ENCODE results near the gene STAB1. TPM values are rescaled to one million over a fixed set of nuclear protein-coding genes. Genes with fewer than 3 reads are reported as not detected.

STAB1 gene
- total RNA-seq, 1 experiment from 2014 or later, result not detected

DNA sequence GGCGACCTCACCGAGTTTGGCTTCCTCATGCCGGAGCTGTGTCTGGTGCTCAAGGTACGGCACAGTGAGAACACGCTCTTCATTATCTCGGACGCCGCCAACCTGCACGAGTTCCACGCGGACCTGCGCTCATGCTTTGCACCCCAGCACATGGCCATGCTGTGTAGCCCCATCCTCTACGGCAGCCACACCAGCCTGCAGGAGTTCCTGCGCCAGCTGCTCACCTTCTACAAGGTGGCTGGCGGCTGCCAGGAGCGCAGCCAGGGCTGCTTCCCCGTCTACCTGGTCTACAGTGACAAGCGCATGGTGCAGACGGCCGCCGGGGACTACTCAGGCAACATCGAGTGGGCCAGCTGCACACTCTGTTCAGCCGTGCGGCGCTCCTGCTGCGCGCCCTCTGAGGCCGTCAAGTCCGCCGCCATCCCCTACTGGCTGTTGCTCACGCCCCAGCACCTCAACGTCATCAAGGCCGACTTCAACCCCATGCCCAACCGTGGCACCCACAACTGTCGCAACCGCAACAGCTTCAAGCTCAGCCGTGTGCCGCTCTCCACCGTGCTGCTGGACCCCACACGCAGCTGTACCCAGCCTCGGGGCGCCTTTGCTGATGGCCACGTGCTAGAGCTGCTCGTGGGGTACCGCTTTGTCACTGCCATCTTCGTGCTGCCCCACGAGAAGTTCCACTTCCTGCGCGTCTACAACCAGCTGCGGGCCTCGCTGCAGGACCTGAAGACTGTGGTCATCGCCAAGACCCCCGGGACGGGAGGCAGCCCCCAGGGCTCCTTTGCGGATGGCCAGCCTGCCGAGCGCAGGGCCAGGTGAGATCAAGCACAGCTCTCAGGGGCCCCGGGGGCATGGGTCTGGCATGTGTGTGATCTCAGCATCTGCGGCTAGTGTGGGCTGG lies 7.1 kb upstream of the STAB1 start:
- Histone ChIP-seq H3K27ac (no peak overlapping the region), H3K27me3 (replicated peaks) (no peaks in the 10 kb centered on the region), H3K36me3 (peaks cover 87% of the 10 kb centered on the region), H3K9me3 (replicated peaks) (no peaks in the 10 kb centered on the region), H3K4me1 (replicated peaks) (peaks cover 11% of the 10 kb centered on the region), H3K4me3 (no peak overlapping the region)
- no peak for DNase-seq (ENCODE audit: low read depth in 1 of 2, low spot score in 2 of 2)

DNA sequence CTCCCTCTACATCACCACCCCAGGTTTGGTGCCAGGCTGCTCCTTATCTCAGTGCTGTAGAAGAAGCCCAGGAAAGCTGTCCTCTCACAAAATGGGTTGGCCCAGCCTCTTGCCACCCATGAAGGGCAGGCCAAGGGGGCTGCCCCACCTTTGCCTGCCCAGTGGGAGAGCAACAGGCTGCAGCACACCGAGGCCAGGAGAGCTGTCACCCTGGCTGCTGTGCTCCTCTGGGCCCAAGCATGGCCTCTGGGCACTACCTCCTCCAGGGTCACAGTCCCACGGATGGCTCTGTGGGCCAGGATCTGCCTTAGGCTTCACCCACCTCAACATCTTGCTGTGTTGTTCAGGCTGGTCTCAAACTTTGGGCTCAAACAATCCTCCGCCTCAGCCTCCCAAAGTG lies 6.4 kb upstream of the STAB1 start:
- Histone ChIP-seq H3K36me3 (peaks cover 80% of the 10 kb centered on the region), H3K4me1 (replicated peaks) (peaks cover 4% of the 10 kb centered on the region), H3K27ac (no peak overlapping the region), H3K4me3 (no peak overlapping the region), H3K9me3 (replicated peaks) (no peaks in the 10 kb centered on the region), H3K27me3 (replicated peaks) (no peaks in the 10 kb centered on the region)
- no peak for DNase-seq (ENCODE audit: low read depth in 1 of 2, low spot score in 2 of 2)

DNA sequence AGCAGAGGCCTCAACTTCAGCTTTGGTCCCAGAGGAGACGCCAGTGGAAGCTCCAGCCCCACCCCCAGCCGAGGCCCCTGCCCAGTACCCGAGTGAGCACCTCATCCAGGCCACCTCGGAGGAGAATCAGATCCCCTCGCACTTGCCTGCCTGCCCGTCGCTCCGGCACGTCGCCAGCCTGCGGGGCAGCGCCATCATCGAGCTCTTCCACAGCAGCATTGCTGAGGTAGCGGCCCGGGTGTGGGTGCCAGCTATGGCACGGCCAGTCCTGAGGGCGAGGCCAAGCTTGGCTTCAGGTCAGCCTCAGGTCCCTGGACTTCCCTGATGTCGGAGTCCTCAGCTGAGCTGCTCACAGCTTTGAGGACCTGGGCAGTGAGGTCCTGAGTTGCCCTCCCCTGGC lies 5.7 kb upstream of the STAB1 start:
- Histone ChIP-seq H3K27ac (no peak overlapping the region), H3K27me3 (replicated peaks) (no peaks in the 10 kb centered on the region), H3K9me3 (replicated peaks) (no peaks in the 10 kb centered on the region), H3K4me3 (no peak overlapping the region), H3K4me1 (replicated peaks) (no peaks in the 10 kb centered on the region), H3K36me3 (peaks cover 80% of the 10 kb centered on the region)
- no peak for DNase-seq (ENCODE audit: low read depth in 1 of 2, low spot score in 2 of 2)

DNA sequence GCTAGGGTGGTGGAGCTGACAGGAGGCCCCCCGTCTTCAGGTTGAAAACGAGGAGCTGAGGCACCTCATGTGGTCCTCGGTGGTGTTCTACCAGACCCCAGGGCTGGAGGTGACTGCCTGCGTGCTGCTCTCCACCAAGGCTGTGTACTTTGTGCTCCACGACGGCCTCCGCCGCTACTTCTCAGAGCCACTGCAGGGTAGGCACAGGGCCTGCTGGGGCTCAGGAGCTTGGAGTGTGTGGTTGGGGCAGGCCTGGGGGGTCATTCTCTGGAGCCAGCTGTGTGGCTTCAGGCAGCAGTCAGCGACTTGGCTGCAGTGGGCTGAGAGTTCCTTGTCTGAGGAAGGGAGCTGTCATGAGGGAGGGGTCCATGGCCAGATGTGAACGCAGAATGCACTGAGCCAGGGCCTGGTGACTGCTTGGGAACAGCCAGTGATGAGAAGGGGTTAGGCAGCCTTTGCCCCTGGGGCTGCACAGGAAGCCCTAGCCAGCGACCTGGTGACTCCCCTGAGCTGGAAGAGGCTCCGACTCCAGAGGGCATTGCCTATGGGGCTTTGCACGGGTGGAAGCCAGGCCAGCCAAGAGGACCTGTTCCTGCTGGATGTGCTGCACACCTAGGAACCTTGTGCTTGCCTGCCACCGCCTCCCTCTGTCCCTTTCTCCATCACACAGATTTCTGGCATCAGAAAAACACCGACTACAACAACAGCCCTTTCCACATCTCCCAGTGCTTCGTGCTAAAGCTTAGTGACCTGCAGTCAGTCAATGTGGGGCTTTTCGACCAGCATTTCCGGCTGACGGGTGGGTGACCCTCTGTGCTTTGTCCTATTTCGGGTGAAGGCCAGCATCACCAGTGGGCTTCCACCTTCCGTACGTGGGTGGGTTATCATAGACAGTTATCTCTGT lies 4.9 kb upstream of the STAB1 start:
- no peak for DNase-seq (ENCODE audit: low read depth in 1 of 2, low spot score in 2 of 2)
- H3K27me3 ChIP-seq (replicated peaks), result no peaks in the 10 kb centered on the region
- H3K9me3 ChIP-seq (replicated peaks), result no peaks in the 10 kb centered on the region
- H3K4me1 ChIP-seq (replicated peaks), result no peaks in the 10 kb centered on the region
- H3K27ac ChIP-seq, result no peak overlapping the region
- peaks cover 71% of the 10 kb centered on the region for H3K36me3 ChIP-seq
- no peak overlapping the region for H3K4me3 ChIP-seq

DNA sequence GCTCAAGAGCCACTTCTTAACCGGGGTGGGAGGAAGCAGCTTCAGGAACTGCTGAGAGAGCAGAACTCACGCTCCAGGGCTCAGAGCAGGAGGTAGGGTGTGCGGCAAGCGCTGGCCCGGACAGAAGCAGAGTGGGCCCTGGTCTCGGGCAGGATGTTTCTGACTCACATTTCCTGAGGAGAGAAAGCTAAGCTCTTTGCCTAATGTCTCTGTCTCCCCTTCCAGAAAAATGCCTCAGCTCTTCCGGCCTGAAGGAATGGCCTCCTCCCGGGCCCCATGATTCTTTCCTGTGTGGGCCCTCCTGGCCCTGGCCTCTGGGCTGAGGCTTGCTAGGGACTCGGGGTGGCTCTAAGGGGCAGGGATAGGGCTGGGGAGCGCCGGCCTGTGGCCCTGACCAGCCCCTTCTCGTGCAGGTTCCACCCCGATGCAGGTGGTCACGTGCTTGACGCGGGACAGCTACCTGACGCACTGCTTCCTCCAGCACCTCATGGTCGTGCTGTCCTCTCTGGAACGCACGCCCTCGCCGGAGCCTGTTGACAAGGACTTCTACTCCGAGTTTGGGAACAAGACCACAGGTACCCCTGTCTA lies 4.1 kb upstream of the STAB1 start:
- H3K4me3 ChIP-seq, result no peak overlapping the region
- H3K4me1 ChIP-seq (replicated peaks), result no peaks in the 10 kb centered on the region
- no peak overlapping the region for H3K27ac ChIP-seq
- no peaks in the 10 kb centered on the region for H3K27me3 ChIP-seq (replicated peaks)
- no peak for DNase-seq (ENCODE audit: low read depth in 1 of 2, low spot score in 2 of 2)
- no peaks in the 10 kb centered on the region for H3K9me3 ChIP-seq (replicated peaks)
- peaks cover 64% of the 10 kb centered on the region for H3K36me3 ChIP-seq

DNA sequence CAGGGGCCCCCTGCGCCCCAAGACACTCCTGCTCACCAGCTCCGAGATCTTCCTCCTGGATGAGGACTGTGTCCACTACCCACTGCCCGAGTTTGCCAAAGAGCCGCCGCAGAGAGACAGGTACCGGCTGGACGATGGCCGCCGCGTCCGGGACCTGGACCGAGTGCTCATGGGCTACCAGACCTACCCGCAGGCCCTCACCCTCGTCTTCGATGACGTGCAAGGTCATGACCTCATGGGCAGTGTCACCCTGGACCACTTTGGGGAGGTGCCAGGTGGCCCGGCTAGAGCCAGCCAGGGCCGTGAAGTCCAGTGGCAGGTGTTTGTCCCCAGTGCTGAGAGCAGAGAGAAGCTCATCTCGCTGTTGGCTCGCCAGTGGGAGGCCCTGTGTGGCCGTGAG lies 3.1 kb upstream of the STAB1 start:
- Histone ChIP-seq H3K27ac (no peak overlapping the region), H3K27me3 (replicated peaks) (no peaks in the 10 kb centered on the region), H3K4me1 (replicated peaks) (no peaks in the 10 kb centered on the region), H3K9me3 (replicated peaks) (no peaks in the 10 kb centered on the region), H3K36me3 (peaks cover 55% of the 10 kb centered on the region), H3K4me3 (no peak overlapping the region)
- DNase-seq (ENCODE audit: low read depth in 1 of 2, low spot score in 2 of 2), result no peak

DNA sequence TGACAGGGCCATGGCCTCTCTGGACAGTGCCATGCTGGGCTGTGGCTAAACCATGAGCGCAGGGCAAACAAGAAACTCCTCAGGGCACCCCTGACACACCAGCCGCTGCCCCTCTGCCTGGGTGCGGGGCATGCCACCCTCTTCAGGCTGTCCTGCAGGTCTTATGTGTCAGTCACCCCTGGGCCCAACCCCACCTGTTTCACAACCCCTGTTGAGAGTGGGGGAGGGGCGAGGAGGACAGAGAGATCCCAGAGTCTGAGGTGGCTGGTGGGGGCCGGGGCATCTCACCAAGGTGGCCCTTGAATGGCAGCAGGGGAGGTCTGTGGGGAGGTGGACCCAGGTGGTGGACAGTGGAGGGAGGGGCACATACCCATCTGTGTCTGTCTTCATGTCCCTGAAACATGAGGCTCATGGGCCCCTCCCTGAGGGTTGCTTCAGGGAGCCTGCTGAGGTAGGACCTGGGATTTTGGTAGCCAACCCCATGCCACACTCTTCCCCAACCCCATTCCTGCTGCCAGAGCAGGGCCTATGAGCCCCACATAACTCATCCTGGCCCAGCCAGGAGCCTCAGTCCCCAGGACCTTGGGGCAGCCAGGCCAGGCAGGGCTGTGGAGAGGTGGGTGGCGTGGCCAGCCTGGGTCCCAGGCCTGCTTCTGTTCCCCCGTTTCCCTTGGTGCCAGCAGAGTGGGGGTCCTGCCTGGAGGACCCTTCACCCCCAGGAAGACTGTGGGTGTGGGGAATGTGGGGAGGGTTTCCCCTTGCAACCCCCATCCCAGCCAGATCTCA lies 1.7 kb upstream of the STAB1 start:
- H3K36me3 ChIP-seq, result peaks cover 41% of the 10 kb centered on the region
- H3K4me1 ChIP-seq (replicated peaks), result no peaks in the 10 kb centered on the region
- no peaks in the 10 kb centered on the region for H3K27me3 ChIP-seq (replicated peaks)

DNA sequence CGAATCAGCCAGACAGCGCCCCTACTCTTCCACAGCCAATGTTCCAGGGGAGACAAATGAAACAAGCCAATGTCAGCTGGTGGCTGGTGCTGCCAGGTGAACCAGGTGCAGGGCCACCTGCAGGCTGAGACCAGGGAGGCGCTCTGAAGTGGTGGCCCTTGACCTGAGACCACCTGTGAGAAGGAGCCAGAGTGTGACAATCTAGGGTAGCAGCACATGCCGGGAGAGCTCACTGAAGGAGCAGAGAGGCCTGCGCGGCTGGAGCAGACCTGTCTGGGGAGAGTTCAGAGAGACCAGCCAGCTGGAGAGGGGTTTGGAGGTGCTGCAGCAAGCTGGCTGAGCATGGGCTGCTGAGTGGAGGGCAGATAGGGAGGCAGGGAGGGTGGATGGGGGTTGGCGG lies 693 bp upstream of the STAB1 start:
- peaks cover 34% of the 10 kb centered on the region for H3K36me3 ChIP-seq
- no peaks in the 10 kb centered on the region for H3K27me3 ChIP-seq (replicated peaks)
- H3K9me3 ChIP-seq (replicated peaks), result no peaks in the 10 kb centered on the region
- no peak for DNase-seq (ENCODE audit: low read depth in 1 of 2, low spot score in 2 of 2)
- no peaks in the 10 kb centered on the region for H3K4me1 ChIP-seq (replicated peaks)
- H3K27ac ChIP-seq, result no peak overlapping the region
- no peak overlapping the region for H3K4me3 ChIP-seq

More for the DNA sequence above, 1.7 kb upstream of the STAB1 start:
- Histone ChIP-seq H3K27ac (no peak overlapping the region), H3K4me3 (no peak overlapping the region), H3K9me3 (replicated peaks) (no peaks in the 10 kb centered on the region)
- no peak for DNase-seq (ENCODE audit: low read depth in 1 of 2, low spot score in 2 of 2)

DNA sequence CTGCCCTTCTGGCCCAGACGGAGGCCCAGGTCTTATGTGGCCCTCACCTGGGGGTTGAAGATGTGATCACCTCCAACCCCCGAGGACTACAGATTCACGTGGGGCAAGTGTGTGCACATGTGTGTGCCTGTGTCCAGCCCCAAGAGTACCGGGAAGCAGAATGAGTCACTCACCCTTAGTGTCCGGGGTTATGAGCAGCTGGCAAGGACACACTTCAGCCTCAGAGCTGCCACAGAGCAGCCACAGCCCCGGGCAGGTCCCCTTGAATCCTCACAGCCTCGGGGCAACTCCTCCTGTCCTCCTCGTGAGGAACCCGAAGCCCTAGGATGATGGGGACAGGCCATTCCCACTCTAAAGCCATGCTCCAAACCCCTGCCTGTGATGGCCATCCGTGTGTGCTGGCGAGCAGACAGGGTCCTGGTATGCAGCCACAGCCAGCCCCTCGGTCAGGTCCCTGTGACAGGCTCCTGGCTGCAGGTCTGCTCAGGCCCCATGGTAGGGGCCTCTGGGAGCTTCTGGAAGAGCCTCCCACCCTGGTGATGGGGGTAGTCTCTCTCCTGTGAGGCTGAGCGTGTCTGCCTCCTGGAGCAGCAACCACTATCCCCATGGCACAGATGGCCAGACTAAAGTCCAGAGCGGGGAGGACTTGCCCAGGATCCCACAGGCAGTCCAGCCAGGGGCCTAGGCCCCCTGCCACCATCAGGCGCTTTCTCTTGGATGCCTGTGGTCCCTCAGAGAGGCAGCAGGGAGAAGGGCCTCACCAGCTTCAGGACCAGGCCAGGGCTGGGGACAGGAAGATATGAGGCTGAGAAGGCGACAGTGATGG lies 852 bp downstream of the STAB1 start:
- DNase-seq (ENCODE audit: low read depth in 1 of 2, low spot score in 2 of 2), result no peak
- no peaks in the 10 kb centered on the region for H3K27me3 ChIP-seq (replicated peaks)
- peaks cover 18% of the 10 kb centered on the region for H3K36me3 ChIP-seq
- no peak overlapping the region for H3K27ac ChIP-seq
- H3K9me3 ChIP-seq (replicated peaks), result no peaks in the 10 kb centered on the region
- no peak overlapping the region for H3K4me3 ChIP-seq
- H3K4me1 ChIP-seq (replicated peaks), result no peaks in the 10 kb centered on the region

DNA sequence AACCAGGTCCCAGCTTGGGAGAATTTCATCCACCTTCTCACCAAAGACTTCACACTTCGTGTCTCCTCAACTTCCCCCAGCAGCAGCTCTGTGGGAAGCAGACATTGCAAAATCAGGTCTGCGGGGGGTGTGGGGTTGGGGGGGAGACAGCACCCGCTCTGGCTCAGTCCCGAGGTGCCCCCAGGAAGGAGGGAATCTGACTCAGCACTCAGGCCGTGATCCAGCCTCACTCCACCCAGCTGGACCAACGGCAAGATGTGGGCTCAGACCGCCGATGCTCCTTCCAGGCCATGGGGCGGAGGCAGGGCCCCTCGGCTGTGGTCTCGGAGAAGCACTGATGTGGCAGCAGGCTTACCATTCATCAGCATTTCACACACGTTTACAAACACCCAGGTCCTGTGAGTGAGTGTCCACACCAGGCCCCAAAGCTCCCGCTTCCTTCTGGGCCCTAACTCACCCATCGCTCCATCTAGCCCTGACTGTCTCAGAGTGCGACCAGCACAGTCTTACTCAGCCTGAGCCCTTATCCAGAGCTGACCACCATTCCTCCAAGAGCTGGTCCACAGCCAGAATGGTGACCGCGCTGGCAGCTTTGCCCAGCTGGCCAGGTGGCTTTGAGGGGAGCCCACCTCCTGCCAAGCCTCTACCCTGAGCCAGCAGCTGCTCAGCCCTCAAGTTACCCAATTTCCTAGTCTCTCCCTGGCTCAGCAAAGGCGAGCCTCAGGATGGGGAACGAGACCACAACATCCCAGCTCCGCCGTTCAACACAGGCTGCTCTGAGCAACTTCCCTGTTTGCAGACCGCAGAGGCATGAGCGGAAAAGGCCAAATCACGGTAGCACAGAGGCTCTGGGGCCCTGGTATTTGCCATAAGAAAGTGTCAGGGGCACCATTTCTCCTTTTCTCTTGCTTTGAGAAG lies 3.3 kb downstream of the STAB1 start:
- Histone ChIP-seq H3K36me3 (no peaks in the 10 kb centered on the region), H3K27ac (no peak overlapping the region), H3K27me3 (replicated peaks) (no peaks in the 10 kb centered on the region), H3K4me3 (no peak overlapping the region), H3K9me3 (replicated peaks) (no peaks in the 10 kb centered on the region), H3K4me1 (replicated peaks) (no peaks in the 10 kb centered on the region)
- no peak for DNase-seq (ENCODE audit: low read depth in 1 of 2, low spot score in 2 of 2)

DNA sequence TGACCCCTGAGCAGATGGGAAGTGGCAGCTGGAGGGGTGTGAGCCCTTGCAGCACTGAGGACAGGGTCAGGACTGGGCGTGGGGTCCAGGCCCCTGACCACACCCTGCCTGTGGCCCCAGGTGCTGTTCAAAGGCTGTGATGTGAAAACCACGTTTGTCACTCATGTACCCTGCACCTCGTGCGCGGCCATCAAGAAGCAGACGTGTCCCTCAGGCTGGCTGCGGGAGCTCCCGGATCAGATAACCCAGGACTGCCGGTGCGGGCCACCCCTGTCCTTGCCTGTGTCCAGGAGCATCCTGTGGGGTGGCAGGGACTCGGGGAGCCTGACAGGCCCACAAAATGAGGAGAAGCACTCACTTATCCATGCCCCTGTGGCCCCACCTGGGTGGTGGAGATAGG lies 5.9 kb downstream of the STAB1 start:
- no peaks in the 10 kb centered on the region for H3K4me1 ChIP-seq (replicated peaks)
- no peak overlapping the region for H3K4me3 ChIP-seq
- DNase-seq (ENCODE audit: low read depth in 1 of 2, low spot score in 2 of 2), result no peak
- no peak overlapping the region for H3K27ac ChIP-seq
- no peaks in the 10 kb centered on the region for H3K36me3 ChIP-seq
- H3K9me3 ChIP-seq (replicated peaks), result no peaks in the 10 kb centered on the region
- H3K27me3 ChIP-seq (replicated peaks), result no peaks in the 10 kb centered on the region

DNA sequence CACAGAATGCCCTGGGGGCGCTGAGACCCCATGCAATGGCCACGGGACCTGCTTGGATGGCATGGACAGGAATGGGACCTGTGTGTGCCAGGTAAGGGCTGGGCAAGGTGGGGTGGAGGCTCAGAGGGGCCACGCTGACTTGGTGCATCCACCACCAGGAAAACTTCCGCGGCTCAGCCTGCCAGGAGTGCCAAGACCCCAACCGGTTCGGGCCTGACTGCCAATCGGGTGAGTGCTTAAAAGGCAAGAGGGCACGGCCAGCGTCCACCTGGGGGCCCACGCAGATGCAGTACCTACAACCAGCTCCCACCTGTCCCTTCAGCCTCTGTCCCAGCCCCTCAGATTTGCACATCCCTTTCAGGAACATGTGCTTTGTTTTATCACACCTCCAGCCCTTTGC lies 6.9 kb downstream of the STAB1 start:
- no peak for DNase-seq (ENCODE audit: low read depth in 1 of 2, low spot score in 2 of 2)
- Histone ChIP-seq H3K4me3 (no peak overlapping the region), H3K4me1 (replicated peaks) (peaks cover 4% of the 10 kb centered on the region), H3K9me3 (replicated peaks) (no peaks in the 10 kb centered on the region), H3K36me3 (no peaks in the 10 kb centered on the region), H3K27ac (no peak overlapping the region), H3K27me3 (replicated peaks) (no peaks in the 10 kb centered on the region)

Measured in SJSA1 (cell line).